CD4-positive, alpha-beta T cell (primary cell): ENCODE results near the gene FRMD5. TPM values are rescaled to one million over a fixed set of nuclear protein-coding genes. Genes with fewer than 3 reads are reported as not detected.

Source experiments
- ATAC-seq: fragments of 200-7000 bp; cut with Tn5 transposase; one replicate; pipeline ENCODE4 v1.10.0; 2022; ENCODE audit warnings: mild to moderate bottlenecking; ENCODE audit not compliant: poor library complexity
- CTCF ChIA-PET: fragments of 350-600 bp; sonication (Branson Sonifier 250); formaldehyde crosslinking; loops from one replicate; lab custom pipeline; 2021; ENCODE audit warnings: antibody characterized with exemption, inconsistent platforms; lab: Charles Lee
- POLR2A ChIA-PET: fragments of 350-600 bp; sonication (Branson Sonifier 250); formaldehyde crosslinking; loops from one replicate; lab custom pipeline; 2021; ENCODE audit warnings: antibody characterized with exemption, inconsistent platforms; lab: Charles Lee
- DNase-seq, 14 experiments: peaks; one replicate each; pipeline ENCODE4 v3.0.0-alpha.2; 2013 to 2020; ENCODE audit warnings: mixed read lengths in 2 of 14
- H3K27ac ChIP-seq, 2 donors: one replicate each; pipeline versions ENCODE4 v1.5.1 to v1.7.0; 2013; ENCODE audit warnings: low read length in 2 of 2, low read depth in 1 of 2, mild to moderate bottlenecking in 1 of 2
- H3K27me3 ChIP-seq, 2 experiments: 1 replicate in 1 of 2; 2 replicates in 1 of 2; pipeline versions ENCODE4 v1.6.1 to v1.7.0; 2013; ENCODE audit warnings: low read length in 2 of 2, control low read depth in 1 of 2, mild to moderate bottlenecking in 1 of 2, moderate library complexity in 1 of 2; ENCODE audit not compliant: insufficient read depth in 2 of 2, control insufficient read depth in 1 of 2
- H3K36me3 ChIP-seq: one replicate; pipeline ENCODE4 v1.6.1; 2013; ENCODE audit warnings: low read length, control low read depth; ENCODE audit not compliant: insufficient read depth
- H3K4me1 ChIP-seq: one replicate; pipeline ENCODE4 v1.6.1; 2013; ENCODE audit warnings: low read length, control low read depth; ENCODE audit not compliant: insufficient read depth
- H3K4me3 ChIP-seq: one replicate; pipeline ENCODE4 v1.5.1; 2013; ENCODE audit warnings: mild to moderate bottlenecking, low read length, moderate library complexity
- H3K9me3 ChIP-seq, 2 experiments: 1 replicate in 1 of 2; 2 replicates in 1 of 2; pipeline versions ENCODE4 v1.6.1 to v1.7.0; 2013; ENCODE audit warnings: low read length in 2 of 2, mild to moderate bottlenecking in 2 of 2, control low read depth in 1 of 2, moderate library complexity in 1 of 2; ENCODE audit not compliant: control insufficient read depth in 1 of 2, insufficient read depth in 1 of 2
- H3K27ac Mint-ChIP-seq: one replicate; pipeline ENCODE4 v1.8.0; 2020; ENCODE audit warnings: mixed read lengths
- H3K27me3 Mint-ChIP-seq: one replicate; pipeline ENCODE4 v1.8.0; 2021; ENCODE audit warnings: mixed read lengths
- H3K36me3 Mint-ChIP-seq: one replicate; pipeline ENCODE4 v1.8.0; 2021; ENCODE audit warnings: low read depth, mixed read lengths
- H3K4me1 Mint-ChIP-seq: one replicate; pipeline ENCODE4 v1.8.0; 2021; ENCODE audit warnings: low read depth, mixed read lengths
- H3K4me3 Mint-ChIP-seq: one replicate; pipeline ENCODE4 v1.8.0; 2020; ENCODE audit warnings: mild to moderate bottlenecking, mixed read lengths
- H3K9me3 Mint-ChIP-seq: one replicate; pipeline ENCODE4 v1.8.0; 2020; ENCODE audit warnings: mixed read lengths
- CTCF ChIP-seq: fragments of 200-600 bp; IDR thresholded peaks from one replicate; pipeline ENCODE4 v1.8.0; 2022; ENCODE audit warnings: antibody characterized with exemption, mild to moderate bottlenecking
- intact Hi-C, 2 experiments: fragments of 100-400 bp; cut with DNase I in 1 of 2; cut with micrococcal nuclease in 1 of 2; formaldehyde crosslinking; loops; one replicate each; pipeline versions ENCODE4 v1.15.1 to v1.9.0; 2023 to 2025; cut with DNase I, micrococcal nuclease
- total RNA-seq, 174 experiments: library from RNA in 2 of 174; stranded (reverse) in 2 of 174; gene quantifications; one replicate each; pipeline ENCODE4 v1.2.3 and lab custom pipeline; 2021 to 2026

The FRMD5 gene
- total RNA-seq, 2 experiments from 2014 or later: not detected

DNA sequence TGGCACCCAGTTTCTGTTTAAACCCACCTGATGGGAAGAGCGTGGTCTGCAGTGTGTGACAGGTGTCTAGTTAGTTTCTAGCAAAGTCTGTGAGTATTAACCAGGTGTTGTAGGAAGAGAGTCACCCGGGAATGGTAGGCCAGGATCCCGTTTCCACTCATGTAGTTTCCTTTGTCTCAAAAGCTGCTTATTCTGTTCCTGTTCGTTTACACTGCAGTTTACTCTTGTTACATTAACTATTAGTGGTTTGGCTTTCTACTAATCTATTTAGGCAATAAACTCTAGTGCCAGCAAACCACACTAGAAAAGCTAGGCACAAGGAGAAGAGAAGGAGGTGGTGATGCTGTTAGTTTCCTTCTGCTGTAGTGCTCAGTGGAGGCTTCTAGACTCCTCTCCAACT lies 335.5 kb downstream of the FRMD5 start:
- Histone ChIP-seq H3K27me3 (no peaks in the 10 kb centered on the region), H3K27ac (no peak overlapping the region), H3K4me1 (no peaks in the 10 kb centered on the region), H3K9me3 (no peaks in the 10 kb centered on the region), H3K36me3 (peaks cover 36% of the 10 kb centered on the region), H3K4me3 (no peak overlapping the region)
- ATAC-seq (no peak), DNase-seq (no peak)
- ChIA-PET POLR2A (no interaction called here), CTCF (no interaction called here)
- Mint-ChIP-seq H3K36me3 (peaks cover 79% of the 10 kb centered on the region), H3K4me1 (no peaks in the 10 kb centered on the region), H3K27ac (no peak overlapping the region), H3K4me3 (no peak overlapping the region), H3K9me3 (no peaks in the 10 kb centered on the region), H3K27me3 (no peaks in the 10 kb centered on the region)
- intact Hi-C loops: no loop called here
- TF ChIP-seq CTCF: no peak

DNA sequence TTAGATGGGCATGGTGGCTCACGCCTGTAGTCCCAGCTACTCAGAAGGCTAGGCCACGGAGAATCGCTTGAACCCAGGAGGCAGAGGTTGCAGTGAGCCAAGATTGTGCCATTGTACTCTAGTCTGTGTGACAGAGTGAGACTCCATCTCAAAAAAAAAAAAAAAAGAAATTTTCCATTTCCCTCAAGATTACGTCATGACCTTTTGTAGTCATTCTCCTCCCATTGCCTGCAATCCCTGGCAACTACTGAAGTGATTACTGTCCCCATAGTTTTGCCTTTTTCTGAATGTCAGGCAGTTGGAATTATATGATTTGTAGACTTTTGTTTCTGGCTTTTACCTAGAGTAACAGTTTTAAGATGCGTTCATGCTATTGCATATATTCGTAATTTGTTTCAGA lies 340.3 kb downstream of the FRMD5 start:
- H3K4me1 ChIP-seq: no peaks in the 10 kb centered on the region
- H3K4me1 Mint-ChIP-seq: no peaks in the 10 kb centered on the region
- POLR2A ChIA-PET: no interaction called here
- intact Hi-C loops: no loop called here
- no peak overlapping the region for H3K27ac ChIP-seq
- H3K4me3 Mint-ChIP-seq: no peak overlapping the region
- ATAC-seq (no peak), DNase-seq (no peak)
- no peak for TF ChIP-seq CTCF
- H3K27ac Mint-ChIP-seq: no peak overlapping the region
- peaks cover 81% of the 10 kb centered on the region for H3K36me3 Mint-ChIP-seq
- no peak overlapping the region for H3K4me3 ChIP-seq
- H3K27me3 ChIP-seq: no peaks in the 10 kb centered on the region
- no peaks in the 10 kb centered on the region for H3K9me3 ChIP-seq
- H3K9me3 Mint-ChIP-seq: no peaks in the 10 kb centered on the region
- no peaks in the 10 kb centered on the region for H3K27me3 Mint-ChIP-seq
- CTCF ChIA-PET: no interaction called here
- H3K36me3 ChIP-seq: peaks cover 40% of the 10 kb centered on the region

GRCh38 chr15:43852607-43853006 lies 342.5 kb downstream of the FRMD5 start:
- ChIA-PET CTCF (no interaction called here), POLR2A (no interaction called here)
- intact Hi-C loops: no loop called here
- Mint-ChIP-seq H3K4me3 (no peak overlapping the region), H3K27ac (no peak overlapping the region), H3K4me1 (no peaks in the 10 kb centered on the region), H3K27me3 (no peaks in the 10 kb centered on the region), H3K36me3 (peaks cover 74% of the 10 kb centered on the region), H3K9me3 (no peaks in the 10 kb centered on the region)
- no peak for TF ChIP-seq CTCF
- no peaks in the 10 kb centered on the region for H3K4me1 ChIP-seq
- DNase-seq: no peak
- no peaks in the 10 kb centered on the region for H3K9me3 ChIP-seq
- no peak overlapping the region for H3K27ac ChIP-seq
- ATAC-seq: no peak
- no peak overlapping the region for H3K4me3 ChIP-seq
- H3K27me3 ChIP-seq: no peaks in the 10 kb centered on the region
- H3K36me3 ChIP-seq: peaks cover 26% of the 10 kb centered on the region
